ENCODE results near the gene HIP1R.
"Not testable (repeated sequence)": the region's sequence is repeated elsewhere in the genome, so short reads cannot be mapped to it uniquely, and the experiment has no call there.

DNA sequence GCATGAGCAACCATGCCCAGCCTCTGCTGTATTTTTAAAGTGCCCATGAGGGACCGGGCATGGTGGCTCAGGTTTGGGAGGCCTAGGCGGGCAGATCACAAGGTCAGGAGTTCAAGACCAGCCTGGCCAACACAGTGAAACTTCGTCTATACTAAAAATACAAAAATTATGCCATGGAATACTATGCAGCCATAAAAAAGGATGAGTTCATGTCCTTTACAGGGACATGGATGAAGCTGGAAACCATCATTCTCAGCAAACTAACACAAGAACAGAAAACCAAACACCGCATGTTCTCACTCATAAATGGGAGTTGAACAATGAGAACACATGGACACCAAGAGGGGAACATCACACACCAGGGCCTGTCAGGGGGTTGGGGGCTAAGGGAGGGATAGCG is 70.0 kb downstream of the HIP1R start:
- not testable (repeated sequence) for TF ChIP-seq POLR2A, POLR2AphosphoS5 (IDR thresholded peaks at IDR 0.05)

Measured in suprapubic skin (tissue), 4 donors.